H1 (cell line): Measurements from ENCODE around the gene SSBP3. TPM values are rescaled to one million over a fixed set of nuclear protein-coding genes. Genes with fewer than 3 reads are reported as not detected.
A peak's percentile ranks its signal among the peaks of the same experiment; 100 is the strongest.

ENCODE experiments used
- CTCF ChIA-PET: fragments of 300-600 bp; sonication (Branson Sonifier 250); formaldehyde crosslinking; loops from one replicate; lab custom pipeline; 2021; ENCODE audit not compliant: partially characterized antibody; lab: Charles Lee
- POLR2A ChIA-PET: fragments of 300-600 bp; sonication (Branson Sonifier 250); formaldehyde crosslinking; loops from one replicate; lab custom pipeline; 2021; ENCODE audit warnings: inconsistent platforms; ENCODE audit not compliant: partially characterized antibody; lab: Charles Lee
- DNase-seq, 2 experiments: peaks; one replicate each; pipeline versions ENCODE4 v3.0.0 to v3.0.0-alpha.2; 2010 to 2022; ENCODE audit warnings: low spot score in 2 of 2, low read depth in 1 of 2, mixed read lengths in 1 of 2
- FAIRE-seq: peaks from 2 replicates; lab custom pipeline; 2011; peaks lifted over from hg19 to GRCh38; lab: Jason Lieb, UNC
- H2AFZ ChIP-seq: 2 replicates; pipeline ENCODE4 v1.8.1; 2012; ENCODE audit warnings: low read length, inconsistent platforms
- H2AK5ac ChIP-seq: 2 replicates; pipeline ENCODE4 v1.6.1; 2013; ENCODE audit warnings: low read depth, low read length
- H2BK120ac ChIP-seq: replicated peaks from 2 replicates; pipeline ENCODE3; 2013; ENCODE audit warnings: low read depth, low read length, inconsistent platforms
- H2BK12ac ChIP-seq: 2 replicates; pipeline ENCODE4 v1.6.1; 2013; ENCODE audit warnings: low read depth, low read length
- H2BK15ac ChIP-seq: 2 replicates; pipeline ENCODE4 v1.6.1; 2013; ENCODE audit warnings: low read length
- H2BK20ac ChIP-seq: 2 replicates; pipeline ENCODE4 v1.6.1; 2013; ENCODE audit warnings: low read length
- H2BK5ac ChIP-seq: 2 replicates; pipeline ENCODE4 v1.6.1; 2013; ENCODE audit warnings: low read depth, low read length
- H3K14ac ChIP-seq: 2 replicates; pipeline ENCODE4 v1.6.1; 2013; ENCODE audit warnings: inconsistent platforms; ENCODE audit not compliant: insufficient read length
- H3K18ac ChIP-seq: 2 replicates; pipeline ENCODE4 v1.6.1; 2013; ENCODE audit warnings: low read length; ENCODE audit errors: extremely low read depth
- H3K23ac ChIP-seq: 2 replicates; pipeline ENCODE4 v1.6.1; 2013; ENCODE audit warnings: inconsistent platforms; ENCODE audit not compliant: insufficient read length
- H3K23me2 ChIP-seq: 2 replicates; pipeline ENCODE4 v1.6.1; 2013; ENCODE audit warnings: low read depth, low read length
- H3K27ac ChIP-seq: 2 replicates; pipeline ENCODE4 v1.6.1; 2011; ENCODE audit warnings: low read depth, low read length, inconsistent platforms
- H3K27me3 ChIP-seq, 4 experiments: replicated peaks in 1 of 4; 1 replicate in 1 of 4; 2 replicates in 3 of 4; pipeline versions ENCODE4 v1.6.1 to v1.8.1; 2011 to 2013; ENCODE audit warnings: low read length in 3 of 4, mild to moderate bottlenecking in 3 of 4, inconsistent platforms in 2 of 4, mixed read lengths in 2 of 4, moderate library complexity in 1 of 4; ENCODE audit not compliant: control insufficient read depth in 3 of 4, insufficient read depth in 3 of 4; ENCODE audit errors: extremely low read depth in 1 of 4
- H3K36me3 ChIP-seq, 4 experiments: 2 replicates each; pipeline versions ENCODE4 v1.6.1 to v1.8.1; 2011 to 2013; ENCODE audit warnings: mild to moderate bottlenecking in 4 of 4, low read length in 3 of 4, moderate library complexity in 2 of 4, control low read depth in 1 of 4, inconsistent platforms in 1 of 4; ENCODE audit not compliant: insufficient read depth in 4 of 4, control insufficient read depth in 2 of 4
- H3K4ac ChIP-seq: replicated peaks from 2 replicates; pipeline ENCODE3; 2013; ENCODE audit warnings: low read length, low read depth, mixed read lengths, inconsistent platforms; ENCODE audit not compliant: insufficient read length
- H3K4me1 ChIP-seq, 4 experiments: replicated peaks in 1 of 4; 1 replicate in 1 of 4; 2 replicates in 3 of 4; pipeline versions ENCODE4 v1.6.1 to v1.8.1; 2011 to 2013; ENCODE audit warnings: low read length in 3 of 4, inconsistent platforms in 2 of 4, mixed read lengths in 1 of 4; ENCODE audit not compliant: insufficient read depth in 4 of 4, control insufficient read depth in 3 of 4
- H3K4me2 ChIP-seq, 2 experiments: 2 replicates each; pipeline versions ENCODE4 v1.6.1 to v1.8.1; 2011 to 2013; ENCODE audit warnings: low read depth in 2 of 2, low read length in 2 of 2, control low read depth in 1 of 2, inconsistent platforms in 1 of 2, mild to moderate bottlenecking in 1 of 2; ENCODE audit not compliant: insufficient read depth in 1 of 2
- H3K4me3 ChIP-seq, 4 experiments: fragments of 200-600, 300-600 bp in 1 of 4; sonication (generic), shearing (Covaris generic), sonication (Bioruptor Twin) in 1 of 4; 2 replicates each; pipeline versions ENCODE4 v1.5.1 to v1.8.1; 2011 to 2016; ENCODE audit warnings: low read length in 4 of 4, low read depth in 3 of 4, control low read depth in 2 of 4, inconsistent platforms in 2 of 4, mild to moderate bottlenecking in 2 of 4, mixed read lengths in 1 of 4, moderate library complexity in 1 of 4; ENCODE audit not compliant: insufficient read depth in 2 of 4; ENCODE audit errors: extremely low read depth in 1 of 4
- H3K56ac ChIP-seq: replicated peaks from 2 replicates; pipeline ENCODE3; 2013; ENCODE audit warnings: low read depth, mild to moderate bottlenecking, mixed read lengths, low read length, inconsistent platforms; ENCODE audit not compliant: insufficient read length
- H3K79me1 ChIP-seq: 2 replicates; pipeline ENCODE4 v1.6.1; 2013; ENCODE audit warnings: low read depth, low read length, control low read depth
- H3K79me2 ChIP-seq, 2 experiments: 2 replicates each; pipeline versions ENCODE4 v1.6.1 to v1.8.1; 2012 to 2013; ENCODE audit warnings: low read length in 2 of 2, mild to moderate bottlenecking in 2 of 2, inconsistent platforms in 1 of 2; ENCODE audit not compliant: insufficient read depth in 2 of 2, control insufficient read depth in 1 of 2
- H3K9ac ChIP-seq, 4 experiments: replicated peaks in 1 of 4; 1 replicate in 1 of 4; 2 replicates in 3 of 4; pipeline versions ENCODE4 v1.6.1 to v1.8.1; 2011 to 2013; ENCODE audit warnings: low read depth in 3 of 4, low read length in 3 of 4, control low read depth in 2 of 4, mild to moderate bottlenecking in 2 of 4, moderate library complexity in 2 of 4, inconsistent platforms in 1 of 4; ENCODE audit errors: extremely low read depth in 1 of 4
- H3K9me3 ChIP-seq, 2 experiments: 2 replicates each; pipeline versions ENCODE4 v1.6.1 to v1.8.1; 2012 to 2013; ENCODE audit warnings: mild to moderate bottlenecking in 2 of 2, moderate library complexity in 2 of 2, control low read depth in 1 of 2, inconsistent platforms in 1 of 2, low read depth in 1 of 2, low read length in 1 of 2, mixed read lengths in 1 of 2; ENCODE audit not compliant: insufficient read depth in 2 of 2
- H4K20me1 ChIP-seq, 2 experiments: replicated peaks in 1 of 2; 2 replicates each; pipeline versions ENCODE3 to v1.8.1; 2011 to 2013; ENCODE audit warnings: inconsistent platforms in 2 of 2, low read length in 2 of 2, mild to moderate bottlenecking in 1 of 2; ENCODE audit not compliant: insufficient read depth in 2 of 2, control insufficient read depth in 1 of 2
- H4K5ac ChIP-seq: 2 replicates; pipeline ENCODE4 v1.6.1; 2013; ENCODE audit warnings: low read length, low read depth, mixed read lengths, inconsistent platforms; ENCODE audit not compliant: insufficient read length
- H4K8ac ChIP-seq: 2 replicates; pipeline ENCODE4 v1.8.0; 2013; ENCODE audit warnings: mild to moderate bottlenecking, moderate library complexity, low read length, inconsistent platforms; ENCODE audit not compliant: insufficient read depth; ENCODE audit errors: extremely low read depth
- H4K91ac ChIP-seq: replicated peaks from 2 replicates; pipeline ENCODE3; 2013; ENCODE audit warnings: low read length, mixed read lengths, inconsistent platforms; ENCODE audit not compliant: insufficient read length
- ASH2L ChIP-seq: fragments of 200-600, 300-600 bp; sonication (generic); IDR thresholded peaks from one replicate; pipeline ENCODE4 v1.7.1; 2017; ENCODE audit warnings: low read length
- CHD2 ChIP-seq: IDR thresholded peaks from 2 replicates; pipeline ENCODE4 v1.6.1; 2012; ENCODE audit warnings: low read length, improper control_type of control experiment
- EGR1 ChIP-seq: IDR thresholded peaks from 2 replicates; pipeline ENCODE4 v1.6.1; 2011; ENCODE audit warnings: low read depth, low read length, borderline replicate concordance
- HDAC2 ChIP-seq, 2 experiments: fragments of 300-600 bp in 1 of 2; sonication (generic) in 1 of 2; IDR thresholded peaks; 2 replicates each; pipeline ENCODE4 v1.6.1; 2011 to 2012; ENCODE audit warnings: low read depth in 2 of 2, low read length in 2 of 2, mild to moderate bottlenecking in 2 of 2, moderate library complexity in 2 of 2, borderline replicate concordance in 1 of 2, inconsistent platforms in 1 of 2
- JUN ChIP-seq: IDR thresholded peaks from 2 replicates; pipeline ENCODE4 v1.6.1; 2011; ENCODE audit warnings: low read depth, mild to moderate bottlenecking, improper control_type of control experiment, low read length
- PHF8 ChIP-seq: fragments of 200-600 bp; sonication (generic); conservative IDR thresholded peaks from 2 replicates; pipeline ENCODE4 v1.7.1; 2012; ENCODE audit warnings: low read depth, mild to moderate bottlenecking, inconsistent platforms, low read length, moderate library complexity
- POLR2AphosphoS5 ChIP-seq: IDR thresholded peaks from 2 replicates; pipeline ENCODE4 v1.6.1; 2011; ENCODE audit warnings: low read depth, low read length
- POU5F1 ChIP-seq: IDR thresholded peaks from 2 replicates; pipeline ENCODE4 v1.6.1; 2011; ENCODE audit warnings: low read depth, mild to moderate bottlenecking, low read length, moderate library complexity
- SP1 ChIP-seq: IDR thresholded peaks from 2 replicates; pipeline ENCODE4 v1.6.1; 2011; ENCODE audit warnings: low read depth, low read length
- TBP ChIP-seq: IDR thresholded peaks from 2 replicates; pipeline ENCODE4 v1.6.1; 2011; ENCODE audit warnings: low read depth, low read length, improper control_type of control experiment
- TEAD4 ChIP-seq: IDR thresholded peaks from 2 replicates; pipeline ENCODE4 v1.6.1; 2012; ENCODE audit warnings: low read depth, low read length, inconsistent platforms, mixed read lengths
- WGBS, 2 experiments: shearing (Covaris generic) in 1 of 2; methylation state at CpG; one replicate each; pipeline versions ENCODE4 v1.1.6 to v1.1.7; 2013 to 2015; ENCODE audit warnings: low lambda C conversion rate in 2 of 2, mixed read lengths in 2 of 2, inconsistent platforms in 1 of 2, low coverage in 1 of 2, missing lambda C conversion rate in 1 of 2; ENCODE audit not compliant: insufficient replicate concordance in 2 of 2, insufficient coverage in 1 of 2, insufficient read length in 1 of 2; ENCODE audit errors: extremely low coverage in 1 of 2, missing lambda C conversion rate in 1 of 2; 5-methylcytosine and 5-hydroxymethylcytosine counted together
- polyA plus RNA-seq, 7 experiments: library from polyadenylated mRNA; depleted of rRNA in 3 of 7; stranded (reverse) in 5 of 7; unstranded in 2 of 7; fragments of >200 nt in 5 of 7; fragments of 200-250 nt in 2 of 7; gene quantifications; 1 replicate in 5 of 7; 2 replicates in 1 of 7; 4 replicates in 1 of 7; pipeline versions ENCODE4 v1.2.1 to v1.2.3, GENCODE V29; 2011 to 2013; ENCODE audit warnings: missing spikeins in 2 of 7, mixed read lengths in 2 of 7
- total RNA-seq: library from RNA; stranded (reverse); fragmentation: NEBNext Ultra II Directional; extraction: Animal tissue kit (Norgen Biotek cat#: 25700); gene quantifications from 2 replicates; pipeline ENCODE4 v1.2.1, GENCODE V29; 2021

The SSBP3 gene
- total and polyA plus RNA-seq, 2 of the 8 experiments (the other 6 are each of a cell fraction or from before 2014, with no cell fraction given), result 99.7 to 133 TPM

DNA sequence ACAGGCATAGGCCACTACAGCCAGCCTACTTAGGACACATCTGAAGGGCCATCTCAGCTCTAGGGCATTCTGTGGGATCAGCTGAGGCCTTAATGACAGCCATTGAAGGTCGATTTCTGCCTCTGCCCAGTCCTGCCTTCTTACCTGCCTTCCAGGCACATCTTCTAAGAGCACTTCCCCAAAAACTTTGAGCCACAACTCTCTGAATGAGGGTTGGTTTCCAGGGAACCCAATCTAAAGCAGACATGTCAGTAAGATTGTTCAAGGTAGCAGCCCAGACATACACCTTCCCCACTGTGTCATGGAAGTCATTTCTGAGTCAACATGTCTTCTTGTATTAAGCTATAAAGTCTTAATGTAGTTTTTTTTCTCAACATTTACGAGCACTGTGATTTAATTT, 18.2 kb upstream of the SSBP3 start:
- H4K20me1 ChIP-seq, result no peaks in the 10 kb centered on the region
- H3K14ac ChIP-seq, result no peak overlapping the region
- no peaks in the 10 kb centered on the region for H3K36me3 ChIP-seq
- H2AFZ ChIP-seq, result no peak overlapping the region
- H3K23me2 ChIP-seq, result no peaks in the 10 kb centered on the region
- H2BK20ac ChIP-seq, result no peak overlapping the region
- ChIA-PET POLR2A (interaction anchor here (0.6 kb wide), 1 partner anchor 10 kb away, joined by 3 read pairs; no protein-coding TSS in a partner anchor), CTCF (interaction anchor here (0.7 to 1.3 kb wide), 5 partner anchors 12 to 153 kb away, joined by 3 to 4 read pairs (median 3); no protein-coding TSS in a partner anchor)
- no peak overlapping the region for H4K91ac ChIP-seq
- no peak overlapping the region for H3K4ac ChIP-seq
- H3K4me2 ChIP-seq, result no peak overlapping the region
- H3K18ac ChIP-seq, result no peak overlapping the region
- no peak overlapping the region for H2BK120ac ChIP-seq
- H2BK5ac ChIP-seq, result no peak overlapping the region
- no peak overlapping the region for H4K5ac ChIP-seq
- no peaks in the 10 kb centered on the region for H3K4me1 ChIP-seq
- no peaks in the 10 kb centered on the region for H3K79me2 ChIP-seq
- no peak overlapping the region for H3K56ac ChIP-seq
- H3K23ac ChIP-seq, result no peak overlapping the region
- H4K8ac ChIP-seq, result no peak overlapping the region
- no peaks in the 10 kb centered on the region for H3K9me3 ChIP-seq
- H3K27me3 ChIP-seq, result no peaks in the 10 kb centered on the region
- no peaks in the 10 kb centered on the region for H3K79me1 ChIP-seq
- DNase-seq, result no peak
- 0 out of 2 replicates have a peak overlapping the region, but pooled peaks have one; percentile 50 for H2BK12ac ChIP-seq
- H2AK5ac ChIP-seq, result no peak overlapping the region
- H3K27ac ChIP-seq, result no peak overlapping the region
- no peak overlapping the region for H3K4me3 ChIP-seq
- WGBS, 2 experiments, result 81% methylated on average over 2 of the region's 2 CpGs; no CpG with 5 or more reads in 1 of the 2 experiments
- no peak overlapping the region for H3K9ac ChIP-seq
- no peak for FAIRE-seq
- no peak for TF ChIP-seq EGR1
- no peak for TF ChIP-seq TBP
- no peak for TF ChIP-seq HDAC2 (IDR thresholded peaks at IDR 0.05; ENCODE audit: borderline replicate concordance in 1 of 2, low read depth in 2 of 2, low read length in 2 of 2)
- TF ChIP-seq ASH2L, result no peak
- no peak for TF ChIP-seq SP1
- no peak for TF ChIP-seq POLR2AphosphoS5
- no peak for TF ChIP-seq JUN
- no peak for TF ChIP-seq POU5F1
- TF ChIP-seq CHD2, result no peak
- no peak for TF ChIP-seq TEAD4
- TF ChIP-seq PHF8, result no peak
- H2BK15ac ChIP-seq, result no peak overlapping the region
